Coronary artery (tissue), 2 donors: ENCODE measurements around the gene DLGAP5.

ENCODE experiments used
- DNase-seq: peaks from one replicate; pipeline ENCODE4 v3.0.0-alpha.2; 2017; ENCODE audit warnings: low spot score
- H3K27ac ChIP-seq, 2 donors: fragments of 200-600 bp; sonication (generic); one replicate each; pipeline ENCODE4 v1.5.1; 2016 to 2019
- H3K4me3 ChIP-seq: fragments of 200-600 bp; sonication (generic); 2 replicates; pipeline ENCODE4 v1.5.1; 2016; ENCODE audit warnings: mild to moderate bottlenecking, moderate library complexity
- CTCF ChIP-seq: fragments of 200-600 bp; sonication (generic); IDR thresholded peaks from one replicate; pipeline ENCODE4 v1.5.1; 2019; ENCODE audit warnings: antibody characterized with exemption

DLGAP5 gene

GRCh38 chr14:55126034-55126433 lies 65.4 kb downstream of the DLGAP5 start:
- Histone ChIP-seq H3K27ac (peak overlapping the region; percentile 24 to 52), H3K4me3 (no peak overlapping the region)
- no peak for DNase-seq
- no peak for TF ChIP-seq CTCF

GRCh38 chr14:55125403-55125802 lies 66.0 kb downstream of the DLGAP5 start:
- Histone ChIP-seq H3K4me3 (no peak overlapping the region), H3K27ac (peak overlapping the region; percentile 24 to 52)
- no peak for TF ChIP-seq CTCF

GRCh38 chr14:55124774-55125386 lies 66.5 kb downstream of the DLGAP5 start:
- DNase-seq, result no peak
- Histone ChIP-seq H3K27ac (peak overlapping the region in 1 of 2 donors; percentile 52), H3K4me3 (no peak overlapping the region)
- TF ChIP-seq CTCF, result no peak

More at GRCh38 chr14:55125403-55125802, 66.0 kb downstream of the DLGAP5 start:
- DNase-seq, result no peak

GRCh38 chr14:55123852-55124639 lies 67.3 kb downstream of the DLGAP5 start:
- Histone ChIP-seq H3K4me3 (no peak overlapping the region), H3K27ac (no peak overlapping the region)
- TF ChIP-seq CTCF, result no peak
- DNase-seq, result no peak

- no peak for DNase-seq
- TF ChIP-seq CTCF, result no peak
- H3K27ac ChIP-seq, result peak overlapping the region in 1 of 2 donors; percentile 59
- no peak overlapping the region for H3K4me3 ChIP-seq
These were observed 68.3 kb downstream of the DLGAP5 start for GRCh38 chr14:55123101-55123500.

GRCh38 chr14:55122440-55122986 lies 68.9 kb downstream of the DLGAP5 start:
- Histone ChIP-seq H3K4me3 (no peak overlapping the region), H3K27ac (peak overlapping the region in 1 of 2 donors; percentile 59)
- DNase-seq, result no peak
- no peak for TF ChIP-seq CTCF
